ENCODE measurements around the gene CYP4F11.
"Not testable (repeated sequence)": the region's sequence is repeated elsewhere in the genome, so short reads cannot be mapped to it uniquely, and the experiment has no call there.

Gene CYP4F11

GRCh38 chr19:15900504-15900903, 33.8 kb downstream of the CYP4F11 start:
- Histone ChIP-seq H3K9me3 (no peaks in the 10 kb centered on the region), H3K4me3 (ENCODE audit: low read depth in 1 of 2, low read length in 1 of 2) (no peak overlapping the region), H3K36me3 (no peaks in the 10 kb centered on the region), H3K27ac (no peak overlapping the region), H3K4me1 (ENCODE audit: control insufficient read depth in 1 of 2, insufficient read depth in 1 of 2, low read depth in 1 of 2, low read length in 1 of 2) (peaks cover 5% of the 10 kb centered on the region in 2 experiments), H3K27me3 (peaks cover 8% of the 10 kb centered on the region)
- TF ChIP-seq, protein P1, sequence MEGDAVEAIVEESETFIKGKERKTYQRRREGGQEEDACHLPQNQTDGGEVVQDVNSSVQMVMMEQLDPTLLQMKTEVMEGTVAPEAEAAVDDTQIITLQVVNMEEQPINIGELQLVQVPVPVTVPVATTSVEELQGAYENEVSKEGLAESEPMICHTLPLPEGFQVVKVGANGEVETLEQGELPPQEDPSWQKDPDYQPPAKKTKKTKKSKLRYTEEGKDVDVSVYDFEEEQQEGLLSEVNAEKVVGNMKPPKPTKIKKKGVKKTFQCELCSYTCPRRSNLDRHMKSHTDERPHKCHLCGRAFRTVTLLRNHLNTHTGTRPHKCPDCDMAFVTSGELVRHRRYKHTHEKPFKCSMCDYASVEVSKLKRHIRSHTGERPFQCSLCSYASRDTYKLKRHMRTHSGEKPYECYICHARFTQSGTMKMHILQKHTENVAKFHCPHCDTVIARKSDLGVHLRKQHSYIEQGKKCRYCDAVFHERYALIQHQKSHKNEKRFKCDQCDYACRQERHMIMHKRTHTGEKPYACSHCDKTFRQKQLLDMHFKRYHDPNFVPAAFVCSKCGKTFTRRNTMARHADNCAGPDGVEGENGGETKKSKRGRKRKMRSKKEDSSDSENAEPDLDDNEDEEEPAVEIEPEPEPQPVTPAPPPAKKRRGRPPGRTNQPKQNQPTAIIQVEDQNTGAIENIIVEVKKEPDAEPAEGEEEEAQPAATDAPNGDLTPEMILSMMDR (IDR thresholded peaks at IDR 0.05), result no peak

GRCh38 chr19:15900032-15900431, 34.3 kb downstream of the CYP4F11 start:
- H3K9me3 ChIP-seq; H3K36me3 ChIP-seq; H3K27ac ChIP-seq; H3K4me3 ChIP-seq (ENCODE audit: low read depth in 1 of 2, low read length in 1 of 2); H3K27me3 ChIP-seq; H3K4me1 ChIP-seq (ENCODE audit: control insufficient read depth in 1 of 2, insufficient read depth in 1 of 2, low read depth in 1 of 2, low read length in 1 of 2): not testable (repeated sequence)

DNA sequence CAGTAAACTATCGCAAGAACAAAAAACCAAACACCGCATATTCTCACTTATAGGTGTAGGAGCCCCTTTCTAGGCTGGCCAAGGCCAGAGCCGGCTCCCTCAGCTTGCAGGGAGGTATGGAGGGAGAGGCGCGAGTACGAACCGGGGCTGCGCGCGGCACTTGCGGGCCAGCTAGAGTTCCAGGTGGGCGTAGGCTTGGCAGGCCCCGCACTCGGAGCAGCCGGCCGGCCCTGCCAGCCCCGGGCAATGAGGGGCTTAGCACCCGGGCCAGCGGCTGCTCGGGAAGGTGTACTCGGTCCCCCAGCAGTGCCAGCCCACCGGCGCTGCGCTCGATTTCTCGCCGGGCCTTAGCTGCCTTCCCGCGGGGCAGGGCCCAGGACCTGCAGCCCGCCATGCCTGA, 34.8 kb downstream of the CYP4F11 start:
- not testable (repeated sequence) for H3K27ac ChIP-seq; H3K36me3 ChIP-seq; H3K27me3 ChIP-seq; H3K4me1 ChIP-seq (ENCODE audit: control insufficient read depth in 1 of 2, insufficient read depth in 1 of 2, low read depth in 1 of 2, low read length in 1 of 2); H3K4me3 ChIP-seq (ENCODE audit: low read depth in 1 of 2, low read length in 1 of 2); H3K9me3 ChIP-seq

DNA sequence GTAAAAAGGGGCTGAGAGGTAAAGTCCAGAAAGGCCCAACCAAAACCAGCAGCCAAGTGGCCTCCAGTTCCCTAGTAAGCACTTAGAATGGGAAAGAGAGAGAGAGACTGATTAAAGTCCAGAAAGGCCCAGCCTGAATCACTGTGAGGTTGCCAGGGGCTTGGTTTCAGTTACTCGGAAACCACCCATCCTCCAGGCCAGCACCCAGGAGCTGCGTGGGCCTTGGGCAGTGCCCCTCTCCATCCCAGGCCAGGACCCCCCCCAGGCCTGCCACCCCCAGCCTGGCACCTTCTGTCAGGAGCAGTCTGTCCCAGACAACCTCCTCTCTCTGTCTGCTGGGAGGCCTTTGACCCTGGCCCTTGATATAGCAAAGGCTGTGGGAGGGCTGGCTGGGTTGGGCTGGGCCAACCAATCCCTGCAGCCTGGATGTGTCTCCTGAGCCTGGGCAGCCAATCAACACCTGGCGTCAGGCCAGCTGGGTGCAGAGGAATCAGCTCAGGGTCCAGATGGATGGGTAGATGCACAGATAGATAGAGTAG, 36.5 kb downstream of the CYP4F11 start, which contains the start of gene CYP4F2:
Gene CYP4F2 (minus strand): TSS at position 337 of the 539 bp plus-strand sequence. CDS start 463 bp downstream, outside the sequence.
- no peak within 1 kb of the TSS for H3K4me3 ChIP-seq (ENCODE audit: low read depth in 1 of 2, low read length in 1 of 2)
- H3K9me3 ChIP-seq, result no peaks in the 10 kb centered on the region
- H3K4me1 ChIP-seq (ENCODE audit: control insufficient read depth in 1 of 2, insufficient read depth in 1 of 2, low read depth in 1 of 2, low read length in 1 of 2), result peaks cover 5% of the 10 kb centered on the region in 2 experiments
- TF ChIP-seq, protein P1 (IDR thresholded peaks at IDR 0.05), result no peak
- H3K27me3 ChIP-seq, result peaks cover 8% of the 10 kb centered on the region
- no peak within 1 kb of the TSS for H3K27ac ChIP-seq
- no peaks in the 10 kb centered on the region for H3K36me3 ChIP-seq

DNA sequence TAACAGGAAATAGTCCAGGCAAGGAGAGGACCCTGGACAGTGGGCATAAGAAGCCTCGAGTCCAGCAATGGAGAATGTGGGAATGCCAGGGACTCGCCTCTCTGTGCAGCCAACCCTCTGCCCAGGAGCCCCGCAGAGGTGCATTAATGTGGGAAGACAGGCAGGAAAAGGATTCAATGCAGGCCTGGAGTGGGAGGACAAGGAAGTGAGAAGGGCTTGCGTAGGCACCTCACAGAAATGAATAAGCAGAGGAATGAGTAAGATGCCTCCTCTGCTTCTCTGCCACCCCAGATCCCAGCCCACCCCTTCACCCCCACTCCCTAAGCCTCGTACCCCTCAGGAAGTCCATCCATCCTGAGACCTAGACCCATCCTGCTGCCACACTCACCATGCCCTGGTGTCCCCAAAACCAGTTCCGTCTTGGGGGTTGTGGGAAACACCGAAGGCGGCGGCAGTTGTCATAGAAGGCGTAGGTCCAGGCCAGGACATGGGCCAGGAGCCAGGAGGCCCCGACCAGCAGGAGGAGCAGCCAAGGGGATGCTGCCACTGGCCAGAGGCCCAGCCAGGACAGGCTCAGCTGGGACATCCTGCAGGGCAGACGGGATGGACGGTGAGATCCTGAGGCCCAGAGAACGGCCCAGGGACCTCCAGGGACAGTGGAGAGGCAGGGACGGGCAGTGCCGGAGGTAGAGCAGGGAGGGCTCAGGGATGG, 37.1 kb downstream of the CYP4F11 start:
- no peak overlapping the region for H3K4me3 ChIP-seq (ENCODE audit: low read depth in 1 of 2, low read length in 1 of 2)
- peaks cover 5% of the 10 kb centered on the region in 2 experiments for H3K4me1 ChIP-seq (ENCODE audit: control insufficient read depth in 1 of 2, insufficient read depth in 1 of 2, low read depth in 1 of 2, low read length in 1 of 2)
- H3K27me3 ChIP-seq, result peaks cover 8% of the 10 kb centered on the region
- no peaks in the 10 kb centered on the region for H3K9me3 ChIP-seq
- TF ChIP-seq, protein P1 (IDR thresholded peaks at IDR 0.05), result no peak
- no peak overlapping the region for H3K27ac ChIP-seq
- H3K36me3 ChIP-seq, result no peaks in the 10 kb centered on the region

GRCh38 chr19:15895876-15896430, 38.4 kb downstream of the CYP4F11 start:
- TF ChIP-seq, protein P1 (IDR thresholded peaks at IDR 0.05), result no peak
- Histone ChIP-seq H3K36me3 (no peaks in the 10 kb centered on the region), H3K4me3 (ENCODE audit: low read depth in 1 of 2, low read length in 1 of 2) (no peak overlapping the region), H3K4me1 (ENCODE audit: control insufficient read depth in 1 of 2, insufficient read depth in 1 of 2, low read depth in 1 of 2, low read length in 1 of 2) (peaks cover 5% of the 10 kb centered on the region in 2 experiments), H3K27ac (no peak overlapping the region), H3K9me3 (no peaks in the 10 kb centered on the region), H3K27me3 (peaks cover 8% of the 10 kb centered on the region)

Data from neutrophil (primary cell).